ENCODE measurements around the gene SPTB. TPM values are rescaled to one million over a fixed set of nuclear protein-coding genes. Genes with fewer than 3 reads are reported as not detected.
"Not testable (repeated sequence)": the region's sequence is repeated elsewhere in the genome, so short reads cannot be mapped to it uniquely, and the experiment has no call there.

Gene SPTB
- 70.8 TPM for total RNA-seq
- long read RNA-seq, full-length matches to known transcripts, result 9 of 138 reads
- long read RNA-seq, partial matches to known transcripts, result 84 of 138 reads
- long read RNA-seq, other reads (novel, unspliced or antisense), result 45 of 138 reads

GRCh38 chr14:64879635-64880220 is at the start of gene SPTB:
SPTB (minus strand) TSS chr14:64879907; CDS start chr14:64823094, 56,813 bp downstream.
- ATAC-seq (ENCODE audit: poor library complexity) (peak; percentile 92), DNase-seq (peak; percentile 81)
- intact Hi-C loops (cut with DNase I), result no loop called here

GRCh38 chr14:64929014-64929359 is 49.3 kb upstream of the SPTB start:
- intact Hi-C loops (cut with DNase I), result no loop called here
- no peak for DNase-seq
- ATAC-seq (ENCODE audit: poor library complexity), result no peak

- intact Hi-C loops (cut with DNase I), result no loop called here
- no peak for ATAC-seq (ENCODE audit: poor library complexity)
- no peak for DNase-seq
Observed at GRCh38 chr14:64928239-64929013, 48.7 kb upstream of the SPTB start.

- intact Hi-C loops (cut with DNase I), result no loop called here
- no peak for ATAC-seq (ENCODE audit: poor library complexity)
Observed at GRCh38 chr14:64927031-64927430, 47.3 kb upstream of the SPTB start.

GRCh38 chr14:64926398-64926995 is 46.8 kb upstream of the SPTB start:
- no peak for ATAC-seq (ENCODE audit: poor library complexity)
- intact Hi-C loops (cut with DNase I), result no loop called here
- DNase-seq, result no peak

More at GRCh38 chr14:64927031-64927430, 47.3 kb upstream of the SPTB start:
- DNase-seq, result no peak

- ATAC-seq (ENCODE audit: poor library complexity) (no peak), DNase-seq (no peak)
- intact Hi-C loops (cut with DNase I), result no loop called here
Observed at GRCh38 chr14:64923015-64923414, 43.3 kb upstream of the SPTB start.

- ATAC-seq (ENCODE audit: poor library complexity), result no peak
- intact Hi-C loops (cut with DNase I), result no loop called here
Observed at GRCh38 chr14:64920465-64920864, 40.8 kb upstream of the SPTB start.

GRCh38 chr14:64919618-64920017 is 39.9 kb upstream of the SPTB start:
- intact Hi-C loops (cut with DNase I), result loop anchor here (10.0 kb wide), 1 partner anchor 65 kb away; the partner anchor contains the start of gene FNTB
- DNase-seq, result no peak
- ATAC-seq (ENCODE audit: poor library complexity), result no peak

More at GRCh38 chr14:64920465-64920864, 40.8 kb upstream of the SPTB start:
- no peak for DNase-seq

- DNase-seq (no peak), ATAC-seq (ENCODE audit: poor library complexity) (no peak)
- intact Hi-C loops (cut with DNase I), result loop anchor here (10.0 kb wide), 1 partner anchor 66 kb away; the partner anchor contains the start of gene FNTB
Observed at GRCh38 chr14:64919215-64919614, 39.5 kb upstream of the SPTB start.

- DNase-seq, result no peak
- intact Hi-C loops (cut with DNase I), result loop anchor here (10.0 kb wide), 1 partner anchor 67 kb away; the partner anchor contains the start of gene FNTB
- no peak for ATAC-seq (ENCODE audit: poor library complexity)
Observed at GRCh38 chr14:64918216-64918615, 38.5 kb upstream of the SPTB start.

GRCh38 chr14:64915797-64916196 is 36.1 kb upstream of the SPTB start:
- ATAC-seq (ENCODE audit: poor library complexity) (no peak), DNase-seq (no peak)
- intact Hi-C loops (cut with DNase I), result loop anchor here (10.0 kb wide), 1 partner anchor 69 kb away; the partner anchor contains the start of gene FNTB

GRCh38 chr14:64915029-64915424 is 35.3 kb upstream of the SPTB start:
- no peak for ATAC-seq (ENCODE audit: poor library complexity)
- intact Hi-C loops (cut with DNase I), result loop anchor here (10.0 kb wide), 1 partner anchor 70 kb away; the partner anchor contains the start of gene FNTB
- DNase-seq, result no peak

GRCh38 chr14:64914237-64915028 is 34.7 kb upstream of the SPTB start, which contains the start of gene CHURC1:
CHURC1 (plus strand) TSS chr14:64914455; CDS start chr14:64914496, 41 bp downstream.
- intact Hi-C loops (cut with DNase I), result loop anchor here (10.0 kb wide), 1 partner anchor 70 kb away; the partner anchor contains the start of gene FNTB

GRCh38 chr14:64913477-64913876 is 33.8 kb upstream of the SPTB start:
- intact Hi-C loops (cut with DNase I), result loop anchor here (10.0 kb wide), 1 partner anchor 71 kb away; the partner anchor contains the start of gene FNTB
- DNase-seq; ATAC-seq (ENCODE audit: poor library complexity): not testable (repeated sequence)

More at GRCh38 chr14:64914237-64915028, 34.7 kb upstream of the SPTB start, which contains the start of gene CHURC1:
- ATAC-seq (ENCODE audit: poor library complexity), result peak; percentile 99
- DNase-seq, result peak; percentile 99

- ATAC-seq (ENCODE audit: poor library complexity), result no peak
- no peak for DNase-seq
- intact Hi-C loops (cut with DNase I), result loop anchor here (10.0 kb wide), 1 partner anchor 73 kb away; the partner anchor contains the start of gene FNTB
Observed at GRCh38 chr14:64912261-64912660, 32.6 kb upstream of the SPTB start.

- intact Hi-C loops (cut with DNase I), result loop anchor here (10.0 kb wide), 1 partner anchor 74 kb away; the partner anchor contains the start of gene FNTB
- ATAC-seq (ENCODE audit: poor library complexity) (no peak), DNase-seq (no peak)
Observed at GRCh38 chr14:64910847-64911495, 31.3 kb upstream of the SPTB start.

GRCh38 chr14:64906022-64906421 is 26.3 kb upstream of the SPTB start:
- intact Hi-C loops (cut with DNase I), result no loop called here
- ATAC-seq (ENCODE audit: poor library complexity) (no peak), DNase-seq (no peak)

GRCh38 chr14:64899958-64900357 is 20.3 kb upstream of the SPTB start:
- intact Hi-C loops (cut with DNase I), result no loop called here
- DNase-seq (no peak), ATAC-seq (ENCODE audit: poor library complexity) (no peak)
